Mucosa of descending colon (tissue), 3 donors: ENCODE measurements around the gene RETNLB. TPM values are rescaled to one million over a fixed set of nuclear protein-coding genes. Genes with fewer than 3 reads are reported as not detected.

ENCODE experiments used
- ATAC-seq: fragments of 200-7000 bp; cut with Tn5 transposase; one replicate; pipeline ENCODE4 v1.9.1; 2020; ENCODE audit warnings: mild to moderate bottlenecking, moderate library complexity
- DNase-seq, 3 donors: peaks; one replicate each; pipeline ENCODE4 v3.0.0-alpha.2; 2020
- H3K36me3 ChIP-seq: fragments of 200-600 bp; one replicate; pipeline ENCODE4 v1.8.0; 2021; ENCODE audit warnings: low read depth, mild to moderate bottlenecking
- H3K4me1 ChIP-seq: fragments of 200-600 bp; one replicate; pipeline ENCODE4 v1.8.0; 2021; ENCODE audit warnings: low read depth, mild to moderate bottlenecking
- H3K4me3 ChIP-seq: fragments of 200-600 bp; one replicate; pipeline ENCODE4 v1.8.0; 2021; ENCODE audit warnings: mild to moderate bottlenecking
- H3K9me3 ChIP-seq: fragments of 200-600 bp; one replicate; pipeline ENCODE4 v1.8.0; 2021; ENCODE audit warnings: mild to moderate bottlenecking
- CTCF ChIP-seq: fragments of 200-600 bp; IDR thresholded peaks from one replicate; pipeline ENCODE4 v1.8.0; 2022; ENCODE audit warnings: antibody characterized with exemption, mild to moderate bottlenecking
- intact Hi-C, 2 donors: fragments of 100-400 bp; cut with DNase I in 1 of 2; cut with micrococcal nuclease in 1 of 2; formaldehyde crosslinking; loops; one replicate each; pipeline versions ENCODE4 v1.11.0 to v1.11.1; 2022; cut with DNase I, micrococcal nuclease
- long read RNA-seq, 2 donors: library from polyadenylated mRNA; unstranded; transcript quantifications; one replicate each; pipeline ENCODE4 v2.0.0, GENCODE V29; 2019 to 2021
- total RNA-seq, 3 donors: library from RNA; stranded (reverse); fragmentation: NEBNext Ultra II Directional in 2 of 3; extraction: Animal tissue kit (Norgen Biotek cat#: 25700) in 2 of 3; gene quantifications; one replicate each; pipeline versions ENCODE4 v1.2.1 to v1.2.4, GENCODE V29; 2021 to 2023
- donor health status: DM: no; HTN: no; CAD: no; lungs with moderate emphysema.
- donor health status: DM: no; HTN: no; CAD: no.
- donor health status: DM: no; HTN: yes; CAD: no.

The RETNLB gene
- total RNA-seq: 100 to 1,000 TPM in 1 of 3 donors, 10 to 100 TPM in 2; 17.1 to 136 (median 51.3) TPM
- long read RNA-seq, donor 1, partial matches to known transcripts: 0 of 1 reads
- long read RNA-seq, donor 1, other reads (novel, unspliced or antisense): 1 of 1 reads
- long read RNA-seq, donor 2, transcript RETNLB-201 (3 exons, 676 nt): major isoform, 5 of 8 reads
- long read RNA-seq, donor 2, partial matches to known transcripts: 1 of 8 reads
- long read RNA-seq, donor 2, other reads (novel, unspliced or antisense): 2 of 8 reads

- intact Hi-C loops: no loop called here
- peak in 2 of 3 donors; percentile 42 to 85 for DNase-seq
These were observed at the start of gene RETNLB for GRCh38 chr3:108757404-108757982. Gene RETNLB, minus strand, starts transcription at chr3:108757410. Its CDS starts 225 bp downstream, at chr3:108757185.

GRCh38 chr3:108806316-108806715, 49.1 kb upstream of the RETNLB start:
- ATAC-seq: peak; percentile 74

More at GRCh38 chr3:108757404-108757982, at the start of gene RETNLB:
- TF ChIP-seq CTCF: no peak
- H3K4me1 ChIP-seq: no peaks in the 10 kb centered on the region
- no peak within 1 kb of the TSS for H3K4me3 ChIP-seq
- ATAC-seq: peak; percentile 91
- H3K36me3 ChIP-seq: no peaks in the 10 kb centered on the region
- H3K9me3 ChIP-seq: no peaks in the 10 kb centered on the region

GRCh38 chr3:108804966-108805365, 47.8 kb upstream of the RETNLB start:
- Histone ChIP-seq H3K4me1 (peaks cover 4% of the 10 kb centered on the region), H3K4me3 (no peak overlapping the region), H3K36me3 (no peaks in the 10 kb centered on the region), H3K9me3 (no peaks in the 10 kb centered on the region)
- DNase-seq: peak in 2 of 3 donors; percentile 30 to 73
- peak; percentile 89 for ATAC-seq
- TF ChIP-seq CTCF: no peak
- intact Hi-C loops: no loop called here

More at GRCh38 chr3:108806316-108806715, 49.1 kb upstream of the RETNLB start:
- Histone ChIP-seq H3K4me1 (peaks cover 4% of the 10 kb centered on the region), H3K4me3 (no peak overlapping the region), H3K9me3 (no peaks in the 10 kb centered on the region), H3K36me3 (no peaks in the 10 kb centered on the region)
- intact Hi-C loops: no loop called here
- DNase-seq: no peak
- no peak for TF ChIP-seq CTCF

- DNase-seq (no peak), ATAC-seq (no peak)
- Histone ChIP-seq H3K4me3 (no peak overlapping the region), H3K9me3 (no peaks in the 10 kb centered on the region), H3K4me1 (peaks cover 4% of the 10 kb centered on the region), H3K36me3 (no peaks in the 10 kb centered on the region)
- no peak for TF ChIP-seq CTCF
- intact Hi-C loops: no loop called here
These were observed 47.2 kb upstream of the RETNLB start for GRCh38 chr3:108804437-108804836.

- DNase-seq (no peak), ATAC-seq (peak; percentile 60)
- Histone ChIP-seq H3K36me3 (no peaks in the 10 kb centered on the region), H3K4me3 (no peak overlapping the region), H3K9me3 (no peaks in the 10 kb centered on the region), H3K4me1 (no peaks in the 10 kb centered on the region)
- intact Hi-C loops: no loop called here
- TF ChIP-seq CTCF: no peak
These were observed 34.3 kb upstream of the RETNLB start for GRCh38 chr3:108791473-108791872.
